ENCODE measurements around the gene SLC25A25.

GRCh38 chr9:128142596-128142995, 74.6 kb downstream of the SLC25A25 start:
- TF ChIP-seq CTCF (IDR thresholded peaks at IDR 0.05) (no peak), POLR2A (IDR thresholded peaks at IDR 0.05) (no peak), EP300 (IDR thresholded peaks at IDR 0.05) (no peak), POLR2AphosphoS5 (IDR thresholded peaks at IDR 0.05) (no peak)
